Fibroblast of mammary gland (primary cell): ENCODE data around the gene PRKAG2.
"Not testable (repeated sequence)": the region's sequence is repeated elsewhere in the genome, so short reads cannot be mapped to it uniquely, and the experiment has no call there.

ENCODE experiments used
- DNase-seq: peaks from one replicate; pipeline ENCODE4 v3.0.0-alpha.2; 2010; ENCODE audit warnings: low read depth
- H3K4me3 ChIP-seq: 2 replicates; pipeline ENCODE4 v1.5.1; 2011; ENCODE audit warnings: low read depth, mild to moderate bottlenecking, low read length, moderate library complexity; ENCODE audit not compliant: control insufficient read depth
- TF ChIP-seq, protein P1 (sequence below): conservative IDR thresholded peaks from 2 replicates; pipeline ENCODE4 v1.5.1; 2011; ENCODE audit warnings: low read depth, low read length, inconsistent platforms; ENCODE audit not compliant: control insufficient read depth, insufficient read depth

PRKAG2 gene

DNA sequence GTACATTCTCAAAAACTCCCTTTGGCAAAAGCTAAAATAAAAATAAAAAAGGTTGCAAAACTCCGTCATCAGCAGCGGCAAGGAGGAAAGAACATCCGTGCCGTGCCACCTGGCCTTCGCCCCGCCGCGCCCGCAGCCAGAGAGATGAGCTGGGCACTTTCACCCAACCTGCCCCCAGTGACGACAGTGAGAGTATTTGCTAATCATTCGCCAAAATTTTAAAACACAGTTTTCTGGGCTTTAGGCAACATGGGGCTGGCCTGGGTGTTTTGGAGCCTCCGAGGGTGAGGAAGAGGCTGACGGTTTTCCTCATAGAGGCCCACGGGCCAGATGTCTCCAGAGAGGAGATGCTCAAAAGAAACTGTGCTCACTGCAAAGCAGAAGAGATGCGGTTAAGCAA is 128.2 kb downstream of the PRKAG2 start:
- no peak for DNase-seq
- TF ChIP-seq, protein P1, sequence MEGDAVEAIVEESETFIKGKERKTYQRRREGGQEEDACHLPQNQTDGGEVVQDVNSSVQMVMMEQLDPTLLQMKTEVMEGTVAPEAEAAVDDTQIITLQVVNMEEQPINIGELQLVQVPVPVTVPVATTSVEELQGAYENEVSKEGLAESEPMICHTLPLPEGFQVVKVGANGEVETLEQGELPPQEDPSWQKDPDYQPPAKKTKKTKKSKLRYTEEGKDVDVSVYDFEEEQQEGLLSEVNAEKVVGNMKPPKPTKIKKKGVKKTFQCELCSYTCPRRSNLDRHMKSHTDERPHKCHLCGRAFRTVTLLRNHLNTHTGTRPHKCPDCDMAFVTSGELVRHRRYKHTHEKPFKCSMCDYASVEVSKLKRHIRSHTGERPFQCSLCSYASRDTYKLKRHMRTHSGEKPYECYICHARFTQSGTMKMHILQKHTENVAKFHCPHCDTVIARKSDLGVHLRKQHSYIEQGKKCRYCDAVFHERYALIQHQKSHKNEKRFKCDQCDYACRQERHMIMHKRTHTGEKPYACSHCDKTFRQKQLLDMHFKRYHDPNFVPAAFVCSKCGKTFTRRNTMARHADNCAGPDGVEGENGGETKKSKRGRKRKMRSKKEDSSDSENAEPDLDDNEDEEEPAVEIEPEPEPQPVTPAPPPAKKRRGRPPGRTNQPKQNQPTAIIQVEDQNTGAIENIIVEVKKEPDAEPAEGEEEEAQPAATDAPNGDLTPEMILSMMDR, result no peak
- no peak overlapping the region for H3K4me3 ChIP-seq

GRCh38 chr7:151748021-151748420 is 128.9 kb downstream of the PRKAG2 start:
- not testable (repeated sequence) for DNase-seq, H3K4me3 ChIP-seq

GRCh38 chr7:151745706-151746105 is 131.2 kb downstream of the PRKAG2 start:
- TF ChIP-seq, protein P1, result no peak
- H3K4me3 ChIP-seq, result no peak overlapping the region
- no peak for DNase-seq

DNA sequence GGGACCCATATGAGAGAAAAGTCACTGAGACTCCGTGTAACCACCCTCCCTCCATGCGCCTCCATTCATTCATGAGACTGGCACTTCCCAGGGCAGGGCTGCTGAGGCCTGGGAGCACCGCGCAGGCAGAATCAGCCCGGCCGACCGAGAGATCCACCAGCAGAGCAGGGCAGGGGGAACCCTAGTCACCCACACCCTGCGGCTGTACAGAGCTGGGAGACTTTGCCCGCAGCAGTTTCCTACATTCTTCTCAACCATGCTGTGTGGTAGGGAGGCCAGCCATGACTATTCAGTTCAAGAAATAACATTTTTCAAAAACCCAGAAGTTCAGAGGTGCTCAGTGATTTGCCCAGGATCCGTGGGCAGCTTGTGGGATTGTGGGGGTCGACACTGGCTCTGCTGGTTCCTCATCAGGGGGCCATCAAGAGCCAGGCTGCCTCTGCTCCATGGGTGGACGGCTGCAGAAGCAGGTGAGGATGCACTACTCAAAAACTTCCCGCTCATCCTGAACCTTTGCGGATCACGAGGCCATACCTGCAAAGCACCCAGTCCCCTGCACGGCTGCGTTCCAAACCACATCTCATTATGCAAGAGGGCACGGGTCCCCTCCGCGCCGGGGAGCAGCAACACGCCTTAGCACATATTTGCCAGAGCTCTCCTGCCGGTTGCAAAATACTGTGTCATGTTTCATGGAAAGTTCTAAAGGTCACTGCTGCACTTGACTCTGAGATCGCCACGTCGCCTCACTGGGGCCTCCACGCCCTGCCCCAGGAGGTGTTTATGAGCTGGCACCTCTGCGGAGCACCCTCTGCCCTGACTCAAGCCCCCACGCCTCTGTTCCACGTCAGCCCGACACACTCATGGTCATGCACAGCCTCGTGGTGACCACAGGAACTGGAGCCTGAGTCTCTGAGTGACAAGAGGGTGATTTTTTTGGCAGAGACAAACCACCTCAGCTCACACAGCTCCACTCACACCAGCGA is 132.0 kb downstream of the PRKAG2 start:
- H3K4me3 ChIP-seq, result no peak overlapping the region
- DNase-seq, result peak; percentile 88
- TF ChIP-seq, protein P1, result peak; percentile 42

DNA sequence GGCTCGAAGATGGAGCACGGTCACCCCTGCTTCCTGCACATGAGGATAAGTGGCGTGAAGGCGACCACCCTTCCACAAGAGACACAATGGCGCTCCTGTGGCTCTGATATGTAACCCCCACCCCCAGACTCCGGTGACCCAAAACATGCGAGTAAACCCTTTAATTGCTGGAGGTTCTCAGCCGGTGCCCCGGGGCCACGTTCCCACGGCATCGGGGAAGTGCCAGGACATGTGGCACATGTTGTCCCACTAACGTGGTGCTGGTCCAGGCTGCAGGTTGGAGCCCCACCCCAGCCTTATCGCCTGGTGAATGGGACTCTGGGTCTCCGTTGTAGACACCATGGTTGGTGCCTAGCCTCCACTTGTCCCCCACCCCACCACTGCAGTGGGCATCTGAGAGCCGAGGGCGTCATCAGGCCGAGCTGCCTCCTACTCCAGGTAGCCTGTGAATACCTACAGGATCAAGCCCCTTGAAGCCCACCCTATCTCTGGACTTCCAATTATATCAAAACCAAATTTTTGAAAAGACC is 132.8 kb downstream of the PRKAG2 start:
- TF ChIP-seq, protein P1, result no peak
- H3K4me3 ChIP-seq, result no peak overlapping the region
- no peak for DNase-seq

- H3K4me3 ChIP-seq, result no peak overlapping the region
- no peak for DNase-seq
- TF ChIP-seq, protein P1, result no peak
Measured at GRCh38 chr7:151743481-151743983, 133.4 kb downstream of the PRKAG2 start.

GRCh38 chr7:151742713-151743480 is 134.0 kb downstream of the PRKAG2 start:
- no peak overlapping the region for H3K4me3 ChIP-seq
- TF ChIP-seq, protein P1, result no peak
- DNase-seq, result no peak
